Urinary bladder (tissue), 2 donors: ENCODE measurements around the gene TMEM170A. TPM values are rescaled to one million over a fixed set of nuclear protein-coding genes. Genes with fewer than 3 reads are reported as not detected.

Experiments
- polyA plus RNA-seq: library from polyadenylated mRNA; stranded (reverse); fragments of 200-250 nt; gene quantifications from one replicate; pipeline ENCODE4 v1.2.3, GENCODE V29; 2013
- small RNA-seq: library from RNA; depleted of rRNA; stranded (forward); fragments of <200 nt; gene quantifications from one replicate; pipeline ENCODE3, GENCODE V24; 2014
- total RNA-seq: library from RNA; depleted of rRNA; stranded (reverse); fragments of >200 nt; gene quantifications from one replicate; pipeline ENCODE4 v1.2.3, GENCODE V29; 2014
- donor health status: healthy.

Gene TMEM170A
- total and polyA plus RNA-seq, 2 donors, result 7.2 to 46.7 TPM

Small RNA genes lying within 50 kb of the gene (small RNA-seq; reads per million reads assigned to genes)
- not detected for gene RF00598

Other genes starting within 250 kb of the TMEM170A start
- gene CTRB1, start 245.7 kb downstream of the TMEM170A start, total RNA-seq, result not detected
- 1.6 TPM for gene CTRB1, start 245.7 kb downstream of the TMEM170A start, polyA plus RNA-seq
- gene BCAR1, start 213.1 kb downstream of the TMEM170A start, total RNA-seq, result 24.0 TPM
- 40.4 TPM for gene BCAR1, start 213.1 kb downstream of the TMEM170A start, polyA plus RNA-seq
- 78.8 TPM for gene CFDP1, start 31.2 kb downstream of the TMEM170A start, total RNA-seq
- gene CFDP1, start 31.2 kb downstream of the TMEM170A start, polyA plus RNA-seq, result 71.0 TPM
- gene CHST6, start 30.8 kb upstream of the TMEM170A start, total RNA-seq, result 1.7 TPM
- 0.15 TPM for gene CHST6, start 30.8 kb upstream of the TMEM170A start, polyA plus RNA-seq
- not detected for gene CHST5, start 71.4 kb upstream of the TMEM170A start, total RNA-seq
- 0.09 TPM for gene CHST5, start 71.4 kb upstream of the TMEM170A start, polyA plus RNA-seq
- 14.7 TPM for gene TMEM231, start 91.6 kb upstream of the TMEM170A start, total RNA-seq
- 10.7 TPM for gene TMEM231, start 91.6 kb upstream of the TMEM170A start, polyA plus RNA-seq
- gene GABARAPL2, start 101.7 kb upstream of the TMEM170A start, total RNA-seq, result 77.5 TPM
- 168 TPM for gene GABARAPL2, start 101.7 kb upstream of the TMEM170A start, polyA plus RNA-seq
- gene ADAT1, start 158.6 kb upstream of the TMEM170A start, total RNA-seq, result 47.2 TPM
- gene ADAT1, start 158.6 kb upstream of the TMEM170A start, polyA plus RNA-seq, result 16.9 TPM
- 91.1 TPM for gene KARS1, start 183.0 kb upstream of the TMEM170A start, total RNA-seq
- gene KARS1, start 183.0 kb upstream of the TMEM170A start, polyA plus RNA-seq, result 90.6 TPM
- gene TERF2IP, start 183.1 kb upstream of the TMEM170A start, total RNA-seq, result 39.1 TPM
- gene TERF2IP, start 183.1 kb upstream of the TMEM170A start, polyA plus RNA-seq, result 67.7 TPM
- not detected for gene CPHXL2, start 212.3 kb upstream of the TMEM170A start, total RNA-seq
- gene CPHXL2, start 212.3 kb upstream of the TMEM170A start, polyA plus RNA-seq, result not detected
- gene DUXB, start 236.8 kb upstream of the TMEM170A start, total RNA-seq, result not detected
- not detected for gene DUXB, start 236.8 kb upstream of the TMEM170A start, polyA plus RNA-seq